Liver (tissue), 9 donors: ENCODE results near the gene SHB. TPM values are rescaled to one million over a fixed set of nuclear protein-coding genes. Genes with fewer than 3 reads are reported as not detected.
"Not testable (repeated sequence)": the region's sequence is repeated elsewhere in the genome, so short reads cannot be mapped to it uniquely, and the experiment has no call there.

Experiments
- DNase-seq: peaks from one replicate; pipeline ENCODE4 v3.0.0-alpha.2; 2017; ENCODE audit warnings: low spot score
- H3K27ac ChIP-seq, 2 donors: one replicate each; pipeline ENCODE4 v1.7.0; 2013; ENCODE audit warnings: inconsistent platforms in 2 of 2, low read length in 2 of 2, control low read depth in 1 of 2, low read depth in 1 of 2, mild to moderate bottlenecking in 1 of 2
- H3K27me3 ChIP-seq, 4 donors: one replicate each; pipeline versions ENCODE4 v1.6.1 to v1.7.0; 2013; ENCODE audit warnings: low read length in 3 of 4, inconsistent platforms in 1 of 4, mild to moderate bottlenecking in 1 of 4, moderate library complexity in 1 of 4; ENCODE audit not compliant: control insufficient read depth in 4 of 4, insufficient read depth in 4 of 4
- H3K36me3 ChIP-seq, 4 donors: one replicate each; pipeline versions ENCODE4 v1.6.1 to v1.7.0; 2013; ENCODE audit warnings: low read length in 3 of 4, mild to moderate bottlenecking in 3 of 4, low read depth in 1 of 4, moderate library complexity in 1 of 4; ENCODE audit not compliant: control insufficient read depth in 4 of 4, insufficient read depth in 3 of 4
- H3K4me1 ChIP-seq, 4 donors: one replicate each; pipeline versions ENCODE4 v1.6.1 to v1.7.0; 2013; ENCODE audit warnings: low read length in 3 of 4, mild to moderate bottlenecking in 3 of 4, moderate library complexity in 1 of 4; ENCODE audit not compliant: control insufficient read depth in 4 of 4, insufficient read depth in 4 of 4
- H3K4me3 ChIP-seq, 3 donors: one replicate each; pipeline versions ENCODE4 v1.6.1 to v1.7.0; 2013; ENCODE audit warnings: low read length in 3 of 3, control low read depth in 1 of 3, low read depth in 1 of 3, mild to moderate bottlenecking in 1 of 3
- H3K9ac ChIP-seq, 2 donors: one replicate each; pipeline ENCODE4 v1.7.0; 2013; ENCODE audit warnings: low read length in 2 of 2, mild to moderate bottlenecking in 2 of 2, moderate library complexity in 2 of 2, control low read depth in 1 of 2, low read depth in 1 of 2
- H3K9me3 ChIP-seq, 4 donors: one replicate each; pipeline versions ENCODE4 v1.6.1 to v1.7.0; 2013; ENCODE audit warnings: low read length in 3 of 4; ENCODE audit not compliant: control insufficient read depth in 4 of 4
- EGR1 ChIP-seq, 2 donors: IDR thresholded peaks; 2 replicates each; pipeline ENCODE4 v1.6.1; 2016 to 2018; ENCODE audit warnings: antibody characterized with exemption in 2 of 2, low read depth in 2 of 2
- FOXA1 ChIP-seq: IDR thresholded peaks from 2 replicates; pipeline ENCODE4 v1.6.1; 2016; ENCODE audit warnings: antibody characterized with exemption
- FOXA2 ChIP-seq: IDR thresholded peaks from 2 replicates; pipeline ENCODE4 v1.6.1; 2016; ENCODE audit warnings: antibody characterized with exemption
- HNF4G ChIP-seq: IDR thresholded peaks from 2 replicates; pipeline ENCODE4 v1.6.1; 2016; ENCODE audit warnings: antibody characterized with exemption
- JUND ChIP-seq, 2 donors: IDR thresholded peaks; 2 replicates each; pipeline ENCODE4 v1.6.1; 2016; ENCODE audit warnings: antibody characterized with exemption in 2 of 2
- MAX ChIP-seq: IDR thresholded peaks from 2 replicates; pipeline ENCODE4 v1.6.1; 2016; ENCODE audit warnings: antibody characterized with exemption
- NR2F2 ChIP-seq: IDR thresholded peaks from 2 replicates; pipeline ENCODE4 v1.6.1; 2016; ENCODE audit warnings: antibody characterized with exemption
- RAD21 ChIP-seq, 2 donors: IDR thresholded peaks; 2 replicates each; pipeline ENCODE4 v1.6.1; 2016; ENCODE audit warnings: antibody characterized with exemption in 2 of 2, mild to moderate bottlenecking in 2 of 2
- REST ChIP-seq: IDR thresholded peaks from 2 replicates; pipeline ENCODE4 v1.6.1; 2016; ENCODE audit warnings: antibody characterized with exemption, mild to moderate bottlenecking
- RXRA ChIP-seq, 2 donors: IDR thresholded peaks; 2 replicates each; pipeline ENCODE4 v1.6.1; 2017 to 2018; ENCODE audit warnings: antibody characterized with exemption in 2 of 2, mild to moderate bottlenecking in 1 of 2
- SP1 ChIP-seq: IDR thresholded peaks from 2 replicates; pipeline ENCODE4 v1.6.1; 2018; ENCODE audit warnings: antibody characterized with exemption, mild to moderate bottlenecking
- YY1 ChIP-seq: IDR thresholded peaks from 2 replicates; pipeline ENCODE4 v1.6.1; 2016; ENCODE audit warnings: antibody characterized with exemption, mild to moderate bottlenecking
- ZBTB33 ChIP-seq: IDR thresholded peaks from 2 replicates; pipeline ENCODE4 v1.6.1; 2016; ENCODE audit warnings: antibody characterized with exemption
- WGBS: extraction: QIAGEN DNeasy Blood & Tissue Kit; methylation state at CpG from one replicate; pipeline ENCODE4 v1.1.7; 2013; 5-methylcytosine and 5-hydroxymethylcytosine counted together
- polyA plus RNA-seq, 2 donors: library from polyadenylated mRNA; stranded (reverse) in 1 of 2; unstranded in 1 of 2; fragments of 200-250 nt in 1 of 2; fragments of >200 nt in 1 of 2; fragmentation: Nextera tagmentation in 1 of 2; extraction: Ambion mirVana in 1 of 2; gene quantifications; one replicate each; pipeline versions ENCODE4 v1.2.1 to v1.2.3, GENCODE V29; 2013 to 2015
- total RNA-seq, 2 donors: library from RNA; depleted of rRNA; stranded (reverse); fragments of >200 nt; gene quantifications; one replicate each; pipeline ENCODE4 v1.2.3, GENCODE V29; 2014
- donor health status: healthy.
- donor health status: healthy.
- donor health status: healthy.
- donor health status: healthy.
- donor health status: healthy.

The SHB gene
- total and polyA plus RNA-seq, 4 donors = 3.4 to 17.3 (median 7.0) TPM

GRCh38 chr9:37892063-37892462 lies 177.0 kb downstream of the SHB start:
- Histone ChIP-seq H3K9ac (no peak overlapping the region), H3K4me1 (no peaks in the 10 kb centered on the region), H3K4me3 (no peak overlapping the region), H3K9me3 (no peaks in the 10 kb centered on the region), H3K36me3 (peaks cover 4 to 31% (median 19%) of the 10 kb centered on the region in 4 donors), H3K27me3 (no peaks in the 10 kb centered on the region), H3K27ac (no peak overlapping the region)
- no peak for DNase-seq
- WGBS = 93% methylated on average over 8 of the region's 8 CpGs
- TF ChIP-seq MAX = no peak
- TF ChIP-seq FOXA2 = no peak
- TF ChIP-seq HNF4G = no peak
- TF ChIP-seq YY1 = no peak
- no peak for TF ChIP-seq REST
- TF ChIP-seq NR2F2 = no peak
- no peak for TF ChIP-seq ZBTB33

- H3K4me1 ChIP-seq, DNase-seq, H3K27ac ChIP-seq, H3K9me3 ChIP-seq, H3K9ac ChIP-seq, H3K27me3 ChIP-seq, H3K4me3 ChIP-seq: not testable (repeated sequence)
- 98% methylated on average over 15 of the region's 17 CpGs for WGBS
- H3K36me3 ChIP-seq = peaks cover 4 to 24% (median 16%) of the 10 kb centered on the region in 4 donors
Observed at GRCh38 chr9:37891042-37891441, 178.0 kb downstream of the SHB start.

- Histone ChIP-seq H3K9ac (no peak overlapping the region), H3K36me3 (peaks cover 3 to 15% (median 8%) of the 10 kb centered on the region in 4 donors), H3K27ac (no peak overlapping the region), H3K4me1 (no peaks in the 10 kb centered on the region), H3K27me3 (no peaks in the 10 kb centered on the region), H3K9me3 (no peaks in the 10 kb centered on the region), H3K4me3 (no peak overlapping the region)
- no peak for DNase-seq
- no peak for TF ChIP-seq FOXA2
- TF ChIP-seq JUND (IDR thresholded peaks at IDR 0.05) = no peak
- no peak for TF ChIP-seq RAD21 (IDR thresholded peaks at IDR 0.05)
- no peak for TF ChIP-seq ZBTB33
- no peak for TF ChIP-seq RXRA (IDR thresholded peaks at IDR 0.05)
- no peak for TF ChIP-seq EGR1 (IDR thresholded peaks at IDR 0.05; ENCODE audit: low read depth in 2 of 2)
- no peak for TF ChIP-seq SP1
- no peak for TF ChIP-seq NR2F2
- no peak for TF ChIP-seq FOXA1
- TF ChIP-seq YY1 = no peak
Observed at GRCh38 chr9:37889536-37889935, 179.5 kb downstream of the SHB start.

- DNase-seq, H3K9me3 ChIP-seq, H3K9ac ChIP-seq, H3K4me1 ChIP-seq, H3K36me3 ChIP-seq, H3K4me3 ChIP-seq, H3K27me3 ChIP-seq, H3K27ac ChIP-seq: not testable (repeated sequence)
- WGBS = 86% methylated on average over 11 of the region's 11 CpGs
Observed at GRCh38 chr9:37887977-37888583, 180.9 kb downstream of the SHB start.
